Sigmoid colon (tissue), 3 donors: ENCODE results near the gene IL7R.

Source experiments
- CTCF ChIP-seq, 4 experiments: fragments of 450-650 bp in 3 of 4; fragments of 200-600 bp in 1 of 4; IDR thresholded peaks; one replicate each; pipeline ENCODE4 v1.5.1; 2016 to 2019; ENCODE audit warnings: antibody characterized with exemption in 4 of 4, mild to moderate bottlenecking in 3 of 4, moderate library complexity in 2 of 4
- POLR2A ChIP-seq, 2 donors: fragments of 450-650 bp; IDR thresholded peaks; one replicate each; pipeline ENCODE4 v1.6.1; 2016; ENCODE audit warnings: antibody characterized with exemption in 2 of 2, mild to moderate bottlenecking in 2 of 2, moderate library complexity in 2 of 2

GRCh38 chr5:35861718-35862117 lies 5.0 kb downstream of the IL7R start:
- TF ChIP-seq POLR2A (IDR thresholded peaks at IDR 0.05) (no peak), CTCF (IDR thresholded peaks at IDR 0.05) (no peak)
